PFSK-1 (cell line): Measurements from ENCODE around the gene FOXN4.

ENCODE experiments used
- POLR2AphosphoS5 ChIP-seq: IDR thresholded peaks from 2 replicates; pipeline ENCODE4 v1.6.1; 2012; ENCODE audit warnings: low read depth, mild to moderate bottlenecking, control low read depth, low read length, moderate library complexity
- SIN3A ChIP-seq: IDR thresholded peaks from 2 replicates; pipeline ENCODE4 v1.6.1; 2012; ENCODE audit warnings: mild to moderate bottlenecking, low read length, moderate library complexity, borderline replicate concordance; ENCODE audit not compliant: insufficient read depth
- TAF1 ChIP-seq: IDR thresholded peaks from 2 replicates; pipeline ENCODE4 v1.6.1; 2012; ENCODE audit warnings: low read length, control low read depth, borderline replicate concordance; ENCODE audit not compliant: insufficient read depth

DNA sequence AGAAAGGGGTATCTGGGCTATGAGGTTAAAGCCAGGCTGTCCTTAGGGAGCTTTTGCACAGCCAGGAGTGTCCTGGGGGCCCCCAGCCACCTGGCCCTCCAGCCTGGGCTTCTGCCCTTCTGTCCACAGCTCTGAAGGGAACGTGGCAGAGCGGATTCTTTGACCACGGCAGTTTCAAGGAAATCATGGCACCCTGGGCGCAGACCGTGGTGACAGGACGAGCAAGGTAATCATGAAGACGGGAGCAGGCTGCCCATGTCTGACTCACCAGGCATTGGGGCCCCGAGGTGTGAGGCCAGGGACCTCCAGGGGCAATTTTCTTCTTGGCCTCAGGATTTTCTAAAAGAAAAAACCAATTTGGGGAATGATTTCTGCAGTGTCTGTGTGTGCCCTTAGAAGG is 53.1 kb downstream of the FOXN4 start:
- TF ChIP-seq POLR2AphosphoS5: no peak
- no peak for TF ChIP-seq TAF1
- no peak for TF ChIP-seq SIN3A
